Vagina (tissue), 2 donors: ENCODE results near the gene TBL1XR1.

Experiments
- POLR2A ChIP-seq, 2 donors: fragments of 450-650 bp; IDR thresholded peaks; one replicate each; pipeline ENCODE4 v1.6.1; 2017; ENCODE audit warnings: antibody characterized with exemption in 2 of 2, mild to moderate bottlenecking in 2 of 2, moderate library complexity in 2 of 2
- POLR2AphosphoS5 ChIP-seq, 2 donors: sonication (generic); formaldehyde crosslinking; IDR thresholded peaks; one replicate each; pipeline ENCODE4 v1.9.0; 2017; ENCODE audit warnings: antibody characterized with exemption in 2 of 2, mild to moderate bottlenecking in 2 of 2, low read depth in 1 of 2; ENCODE audit not compliant: insufficient read depth in 1 of 2
- TF ChIP-seq, protein P1 (sequence below), 3 experiments: fragments of 450-650 bp in 2 of 3; fragments of 200-600 bp in 1 of 3; sonication (generic) in 1 of 3; IDR thresholded peaks; one replicate each; pipeline ENCODE4 v1.5.1; 2017 to 2019; ENCODE audit warnings: antibody characterized with exemption in 3 of 3, mild to moderate bottlenecking in 2 of 3, moderate library complexity in 2 of 3

- TF ChIP-seq, protein P1, sequence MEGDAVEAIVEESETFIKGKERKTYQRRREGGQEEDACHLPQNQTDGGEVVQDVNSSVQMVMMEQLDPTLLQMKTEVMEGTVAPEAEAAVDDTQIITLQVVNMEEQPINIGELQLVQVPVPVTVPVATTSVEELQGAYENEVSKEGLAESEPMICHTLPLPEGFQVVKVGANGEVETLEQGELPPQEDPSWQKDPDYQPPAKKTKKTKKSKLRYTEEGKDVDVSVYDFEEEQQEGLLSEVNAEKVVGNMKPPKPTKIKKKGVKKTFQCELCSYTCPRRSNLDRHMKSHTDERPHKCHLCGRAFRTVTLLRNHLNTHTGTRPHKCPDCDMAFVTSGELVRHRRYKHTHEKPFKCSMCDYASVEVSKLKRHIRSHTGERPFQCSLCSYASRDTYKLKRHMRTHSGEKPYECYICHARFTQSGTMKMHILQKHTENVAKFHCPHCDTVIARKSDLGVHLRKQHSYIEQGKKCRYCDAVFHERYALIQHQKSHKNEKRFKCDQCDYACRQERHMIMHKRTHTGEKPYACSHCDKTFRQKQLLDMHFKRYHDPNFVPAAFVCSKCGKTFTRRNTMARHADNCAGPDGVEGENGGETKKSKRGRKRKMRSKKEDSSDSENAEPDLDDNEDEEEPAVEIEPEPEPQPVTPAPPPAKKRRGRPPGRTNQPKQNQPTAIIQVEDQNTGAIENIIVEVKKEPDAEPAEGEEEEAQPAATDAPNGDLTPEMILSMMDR (IDR thresholded peaks at IDR 0.05), result no peak
- no peak for TF ChIP-seq POLR2A (IDR thresholded peaks at IDR 0.05)
- no peak for TF ChIP-seq POLR2AphosphoS5 (IDR thresholded peaks at IDR 0.05; ENCODE audit: insufficient read depth in 1 of 2, low read depth in 1 of 2)
These were observed 33.4 kb upstream of the TBL1XR1 start for GRCh38 chr3:177230641-177231040.
